Upper lobe of left lung (tissue), 6 donors: ENCODE measurements around the gene GLI3. TPM values are rescaled to one million over a fixed set of nuclear protein-coding genes. Genes with fewer than 3 reads are reported as not detected.

Source experiments
- ATAC-seq, 2 donors: fragments of 200-7000 bp; cut with Tn5 transposase; one replicate each; pipeline ENCODE4 v1.9.1; 2022; ENCODE audit warnings: mild to moderate bottlenecking in 2 of 2, moderate library complexity in 2 of 2; ENCODE audit not compliant: low FRiP score in 2 of 2
- DNase-seq, 2 donors: peaks; one replicate each; pipeline ENCODE4 v3.0.0-alpha.2; 2019 to 2020
- H3K27ac ChIP-seq, 4 donors: fragments of 200-600 bp; sonication (generic); one replicate each; pipeline ENCODE4 v1.5.1; 2016 to 2019
- H3K27me3 ChIP-seq, 4 donors: fragments of 200-600 bp; sonication (generic); one replicate each; pipeline ENCODE4 v1.5.1; 2017 to 2019
- H3K36me3 ChIP-seq, 4 donors: fragments of 200-600 bp; sonication (generic); one replicate each; pipeline ENCODE4 v1.5.1; 2016 to 2019
- H3K4me1 ChIP-seq, 4 donors: fragments of 200-600 bp; sonication (generic); one replicate each; pipeline ENCODE4 v1.5.1; 2018 to 2019
- H3K4me3 ChIP-seq, 4 donors: fragments of 200-600 bp; sonication (generic); one replicate each; pipeline ENCODE4 v1.5.1; 2017 to 2019; ENCODE audit warnings: mild to moderate bottlenecking in 2 of 4, moderate library complexity in 1 of 4
- H3K9me3 ChIP-seq, 4 donors: fragments of 200-600 bp; sonication (generic); one replicate each; pipeline ENCODE4 v1.5.1; 2018 to 2019
- CTCF ChIP-seq, 6 experiments: fragments of 450-650 bp in 4 of 6; fragments of 200-600 bp in 2 of 6; sonication (generic) in 2 of 6; IDR thresholded peaks; one replicate each; pipeline ENCODE4 v1.5.1; 2016 to 2019; ENCODE audit warnings: antibody characterized with exemption in 6 of 6
- EP300 ChIP-seq, 4 donors: sonication (generic); formaldehyde crosslinking; IDR thresholded peaks; one replicate each; pipeline ENCODE4 v1.5.1; 2017; ENCODE audit warnings: antibody characterized with exemption in 4 of 4, control low read depth in 2 of 4
- POLR2A ChIP-seq, 4 donors: fragments of 450-650 bp; IDR thresholded peaks; one replicate each; pipeline ENCODE4 v1.5.1; 2016 to 2017; ENCODE audit warnings: antibody characterized with exemption in 4 of 4, mild to moderate bottlenecking in 2 of 4
- POLR2AphosphoS5 ChIP-seq, 2 donors: sonication (generic); formaldehyde crosslinking; IDR thresholded peaks; one replicate each; pipeline ENCODE4 v1.5.1; 2017; ENCODE audit warnings: antibody characterized with exemption in 2 of 2
- WGBS, 2 donors: methylation state at CpG; one replicate each; pipeline ENCODE4 v1.1.5; 2017 to 2018; 5-methylcytosine and 5-hydroxymethylcytosine counted together
- total RNA-seq, 6 donors: library from RNA; depleted of rRNA in 4 of 6; stranded (reverse); fragments of >200 nt in 4 of 6; gene quantifications; one replicate each; pipeline versions ENCODE4 v1.1.0 to v1.2.1, GENCODE V29; 2016 to 2021
- donor health status: DM: no; HTN: no; CAD: no; lungs with moderate emphysema.
- donor health status: DM: no; HTN: yes; CAD: no; lungs with severe emphysema.

The GLI3 gene
- total RNA-seq, 6 donors from 2014 or later, result 5.2 to 19.4 (median 14.9) TPM

- ATAC-seq, result no peak
- Histone ChIP-seq H3K36me3 (peaks cover 0 to 2% (median 0%) of the 10 kb centered on the region in 4 donors), H3K4me1 (peaks cover 7 to 11% (median 11%) of the 10 kb centered on the region in 4 donors), H3K9me3 (no peaks in the 10 kb centered on the region), H3K4me3 (no peak overlapping the region), H3K27ac (no peak overlapping the region), H3K27me3 (no peaks in the 10 kb centered on the region)
- no peak for TF ChIP-seq POLR2AphosphoS5 (IDR thresholded peaks at IDR 0.05)
- no peak for TF ChIP-seq CTCF (IDR thresholded peaks at IDR 0.05)
- TF ChIP-seq EP300 (IDR thresholded peaks at IDR 0.05), result no peak
- no peak for TF ChIP-seq POLR2A (IDR thresholded peaks at IDR 0.05)
- no peak for DNase-seq
- WGBS, 2 donors, result 80 to 82% methylated on average over 9 of the region's 9 CpGs
These were observed 159.5 kb downstream of the GLI3 start for GRCh38 chr7:42077271-42078135.

- Histone ChIP-seq H3K4me3 (no peak overlapping the region), H3K9me3 (no peaks in the 10 kb centered on the region), H3K4me1 (peaks cover 7 to 11% (median 11%) of the 10 kb centered on the region in 4 donors), H3K27me3 (no peaks in the 10 kb centered on the region), H3K27ac (no peak overlapping the region), H3K36me3 (peaks cover 0 to 2% (median 0%) of the 10 kb centered on the region in 4 donors)
- 65 to 93% methylated on average over 2 of the region's 2 CpGs for WGBS, 2 donors
- ATAC-seq (no peak), DNase-seq (no peak)
- TF ChIP-seq EP300 (IDR thresholded peaks at IDR 0.05) (no peak), POLR2A (IDR thresholded peaks at IDR 0.05) (no peak), POLR2AphosphoS5 (IDR thresholded peaks at IDR 0.05) (no peak), CTCF (IDR thresholded peaks at IDR 0.05) (no peak)
These were observed 160.1 kb downstream of the GLI3 start for GRCh38 chr7:42076870-42077269.

GRCh38 chr7:42075418-42075817 lies 161.6 kb downstream of the GLI3 start:
- Histone ChIP-seq H3K9me3 (no peaks in the 10 kb centered on the region), H3K4me3 (no peak overlapping the region), H3K27ac (no peak overlapping the region), H3K27me3 (no peaks in the 10 kb centered on the region), H3K36me3 (peaks cover 0 to 2% (median 0%) of the 10 kb centered on the region in 4 donors), H3K4me1 (peaks cover under 1 to 6% (median 3%) of the 10 kb centered on the region in 4 donors)
- TF ChIP-seq CTCF (IDR thresholded peaks at IDR 0.05), result no peak
- TF ChIP-seq POLR2AphosphoS5 (IDR thresholded peaks at IDR 0.05), result no peak
- no peak for TF ChIP-seq POLR2A (IDR thresholded peaks at IDR 0.05)
- TF ChIP-seq EP300 (IDR thresholded peaks at IDR 0.05), result no peak
- DNase-seq (no peak), ATAC-seq (no peak)

GRCh38 chr7:42074076-42074475 lies 162.9 kb downstream of the GLI3 start:
- ATAC-seq, result no peak
- Histone ChIP-seq H3K36me3 (peaks cover 0 to 2% (median 0%) of the 10 kb centered on the region in 4 donors), H3K27me3 (no peaks in the 10 kb centered on the region), H3K27ac (no peak overlapping the region), H3K9me3 (no peaks in the 10 kb centered on the region), H3K4me3 (no peak overlapping the region), H3K4me1 (peaks cover 0 to 10% (median 4%) of the 10 kb centered on the region in 4 donors)
- TF ChIP-seq POLR2AphosphoS5 (IDR thresholded peaks at IDR 0.05) (no peak), POLR2A (IDR thresholded peaks at IDR 0.05) (no peak), EP300 (IDR thresholded peaks at IDR 0.05) (no peak), CTCF (IDR thresholded peaks at IDR 0.05) (no peak)
- no peak for DNase-seq
- WGBS, 2 donors, result 76 to 85% methylated on average over 4 of the region's 4 CpGs
